ENCODE data around the gene SPINT1.

SPINT1 gene

GRCh38 chr15:40893733-40894680, 50.2 kb downstream of the SPINT1 start, which contains the start of gene VPS18:
TSS of gene VPS18 (plus strand) at chr15:40894450. CDS start at chr15:40894769, 319 bp downstream.
- DNase-seq: peak; percentile 99

GRCh38 chr15:40894681-40895448, 51.0 kb downstream of the SPINT1 start:
- peak; percentile 58 for DNase-seq

DNA sequence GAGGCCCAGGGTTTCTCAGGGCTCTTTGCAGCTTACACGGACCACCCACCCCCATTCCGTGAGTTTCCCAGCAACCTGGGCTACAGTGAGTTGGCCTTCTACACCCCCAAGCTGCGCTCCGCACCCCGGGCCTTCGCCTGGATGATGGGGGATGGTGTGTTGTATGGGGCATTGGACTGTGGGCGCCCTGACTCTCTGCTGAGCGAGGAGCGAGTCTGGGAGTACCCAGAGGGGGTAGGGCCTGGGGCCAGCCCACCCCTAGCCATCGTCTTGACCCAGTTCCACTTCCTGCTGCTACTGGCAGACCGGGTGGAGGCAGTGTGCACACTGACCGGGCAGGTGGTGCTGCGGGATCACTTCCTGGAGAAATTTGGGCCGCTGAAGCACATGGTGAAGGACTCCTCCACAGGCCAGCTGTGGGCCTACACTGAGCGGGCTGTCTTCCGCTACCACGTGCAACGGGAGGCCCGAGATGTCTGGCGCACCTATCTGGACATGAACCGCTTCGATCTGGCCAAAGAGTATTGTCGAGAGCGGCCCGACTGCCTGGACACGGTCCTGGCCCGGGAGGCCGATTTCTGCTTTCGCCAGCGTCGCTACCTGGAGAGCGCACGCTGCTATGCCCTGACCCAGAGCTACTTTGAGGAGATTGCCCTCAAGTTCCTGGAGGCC, 55.8 kb downstream of the SPINT1 start:
- no peak for DNase-seq

DNA sequence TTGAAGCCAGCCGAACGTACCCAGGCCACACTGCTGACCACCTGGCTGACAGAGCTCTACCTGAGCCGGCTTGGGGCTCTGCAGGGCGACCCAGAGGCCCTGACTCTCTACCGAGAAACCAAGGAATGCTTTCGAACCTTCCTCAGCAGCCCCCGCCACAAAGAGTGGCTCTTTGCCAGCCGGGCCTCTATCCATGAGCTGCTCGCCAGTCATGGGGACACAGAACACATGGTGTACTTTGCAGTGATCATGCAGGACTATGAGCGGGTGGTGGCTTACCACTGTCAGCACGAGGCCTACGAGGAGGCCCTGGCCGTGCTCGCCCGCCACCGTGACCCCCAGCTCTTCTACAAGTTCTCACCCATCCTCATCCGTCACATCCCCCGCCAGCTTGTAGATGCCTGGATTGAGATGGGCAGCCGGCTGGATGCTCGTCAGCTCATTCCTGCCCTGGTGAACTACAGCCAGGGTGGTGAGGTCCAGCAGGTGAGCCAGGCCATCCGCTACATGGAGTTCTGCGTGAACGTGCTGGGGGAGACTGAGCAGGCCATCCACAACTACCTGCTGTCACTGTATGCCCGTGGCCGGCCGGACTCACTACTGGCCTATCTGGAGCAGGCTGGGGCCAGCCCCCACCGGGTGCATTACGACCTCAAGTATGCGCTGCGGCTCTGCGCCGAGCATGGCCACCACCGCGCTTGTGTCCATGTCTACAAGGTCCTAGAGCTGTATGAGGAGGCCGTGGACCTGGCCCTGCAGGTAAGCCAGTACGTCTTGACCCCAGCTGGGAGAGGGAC, 56.6 kb downstream of the SPINT1 start:
- DNase-seq: no peak

DNA sequence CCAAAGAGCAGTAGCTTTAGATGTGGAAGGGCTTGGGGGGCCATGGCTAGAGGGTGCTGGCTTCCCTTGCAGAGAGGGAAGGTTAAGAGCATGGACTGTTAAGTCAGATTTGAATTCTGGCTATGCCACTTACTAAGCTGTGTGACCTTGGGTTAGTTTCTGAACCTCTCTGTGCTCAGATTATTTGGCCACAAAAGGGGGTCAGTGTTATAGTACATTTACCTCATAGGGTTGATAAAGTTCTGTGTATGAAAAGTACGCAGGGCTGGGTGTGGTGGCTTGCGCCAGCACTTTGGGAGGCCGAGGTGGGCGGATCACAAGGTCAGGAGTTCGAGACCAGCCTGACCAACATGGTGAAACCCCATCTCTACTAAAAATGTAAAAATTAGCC, 57.2 kb downstream of the SPINT1 start:
- no peak for DNase-seq

- no peak for DNase-seq
These were observed 59.0 kb downstream of the SPINT1 start for GRCh38 chr15:40902605-40903561.

GRCh38 chr15:40904552-40905201, 60.8 kb downstream of the SPINT1 start:
- no peak for DNase-seq

DNA sequence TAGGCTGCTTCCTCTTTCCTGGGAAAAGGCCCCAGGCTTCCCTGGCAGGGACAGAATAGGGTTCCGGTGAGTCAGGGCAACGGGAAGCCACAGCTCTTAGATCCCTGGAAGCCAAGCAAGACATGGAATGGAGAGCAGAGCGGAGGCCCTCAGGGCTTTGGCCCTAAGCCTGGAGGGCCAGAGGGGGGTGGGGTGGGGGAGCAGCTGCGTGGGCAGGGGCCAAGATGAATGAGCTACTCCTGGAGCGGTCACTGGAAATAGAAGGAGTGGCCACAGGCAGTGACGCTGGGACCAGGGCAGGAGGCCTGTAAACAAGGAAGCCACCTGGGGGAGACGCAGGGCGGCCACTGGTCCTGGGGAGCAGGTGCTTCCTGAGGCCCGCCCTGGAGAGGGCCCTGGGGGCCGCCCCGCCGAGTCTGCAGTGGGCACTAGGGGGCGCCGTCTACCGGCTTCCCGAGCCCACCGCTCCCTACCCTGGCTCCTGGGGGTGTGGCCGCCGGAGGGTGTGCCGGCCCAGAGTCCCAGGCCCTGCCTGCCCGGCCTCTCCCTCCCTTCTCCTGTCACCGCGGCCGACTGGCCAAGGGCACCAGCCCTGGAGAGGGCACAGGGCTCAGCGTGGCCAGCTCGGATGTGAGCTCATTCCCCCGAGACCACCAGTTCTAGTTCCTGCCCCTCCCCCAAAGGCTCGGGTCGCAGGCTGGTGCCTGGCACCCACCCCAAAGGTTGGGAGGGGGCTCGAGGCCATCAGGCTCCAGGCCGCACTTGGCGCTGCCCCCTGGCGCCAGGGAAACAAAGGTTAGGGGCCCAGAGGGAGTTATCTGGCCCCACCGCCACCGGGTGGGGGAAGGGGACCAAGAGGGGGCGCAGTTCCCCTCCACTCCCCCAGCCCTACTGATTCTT, 62.5 kb downstream of the SPINT1 start:
- DNase-seq: peak; percentile 70

DNA sequence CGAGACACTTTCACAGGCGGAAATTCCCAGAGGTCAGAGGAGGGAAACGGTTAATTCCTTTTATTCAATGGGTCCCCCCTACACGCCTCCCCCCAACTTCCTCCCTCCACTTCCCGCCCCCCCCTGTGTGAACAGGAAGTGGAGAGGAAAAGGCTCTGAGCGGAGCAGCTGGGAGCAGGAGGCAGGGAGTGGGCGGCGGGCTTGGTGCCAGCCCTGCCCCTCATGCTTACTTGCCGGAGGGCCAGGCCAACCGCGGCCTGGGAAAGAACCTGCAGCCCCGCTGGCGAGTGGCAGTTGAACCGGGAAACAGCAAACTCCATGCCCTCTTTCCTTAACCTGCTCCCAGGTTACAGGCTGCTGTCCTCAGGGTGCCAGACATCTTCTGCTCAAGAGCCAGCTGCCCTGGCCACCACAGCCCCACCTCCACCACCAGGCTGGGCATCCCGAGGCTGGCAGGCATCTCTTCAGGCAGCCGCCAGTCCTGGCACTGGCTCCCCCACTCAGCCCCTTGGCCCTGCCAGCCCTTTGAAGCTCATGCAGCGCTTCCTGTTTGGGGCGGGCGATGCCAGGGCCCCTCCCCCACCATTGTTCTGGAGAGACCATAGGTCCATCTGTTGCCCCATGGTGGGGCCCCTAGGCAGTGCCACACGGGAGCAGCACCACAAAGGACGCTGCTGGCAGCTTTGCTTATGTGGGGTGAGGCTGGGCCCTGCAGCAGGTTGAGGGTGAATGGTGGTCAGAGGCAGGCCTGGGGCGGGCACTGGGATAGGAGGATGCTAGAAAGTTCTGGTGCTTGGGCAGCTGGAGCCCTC, 63.3 kb downstream of the SPINT1 start:
- peak; percentile 48 for DNase-seq
